Neuron (in vitro differentiated cells): Measurements from ENCODE around the gene FAH.
"Not testable (repeated sequence)": the region's sequence is repeated elsewhere in the genome, so short reads cannot be mapped to it uniquely, and the experiment has no call there.

Experiments
- H2AFZ ChIP-seq: one replicate; pipeline ENCODE4 v1.6.1; 2013; ENCODE audit warnings: low read depth, mild to moderate bottlenecking, inconsistent platforms, low read length, moderate library complexity
- H3K27me3 ChIP-seq: one replicate; pipeline ENCODE4 v1.6.1; 2013; ENCODE audit warnings: low read length; ENCODE audit not compliant: insufficient read depth
- H3K36me3 ChIP-seq: one replicate; pipeline ENCODE4 v1.6.1; 2013; ENCODE audit warnings: low read length; ENCODE audit not compliant: insufficient read depth
- H3K4me1 ChIP-seq: one replicate; pipeline ENCODE4 v1.6.1; 2013; ENCODE audit warnings: low read length; ENCODE audit not compliant: insufficient read depth
- H3K4me3 ChIP-seq: 2 replicates; pipeline ENCODE4 v1.5.1; 2013; ENCODE audit warnings: mild to moderate bottlenecking, low read length, moderate library complexity
- H3K9me3 ChIP-seq: one replicate; pipeline ENCODE4 v1.6.1; 2013; ENCODE audit warnings: low read length

Gene FAH

GRCh38 chr15:80127253-80127652 is 25.5 kb upstream of the FAH start:
- H3K36me3 ChIP-seq: peaks cover 64% of the 10 kb centered on the region
- not testable (repeated sequence) for H3K27me3 ChIP-seq, H2AFZ ChIP-seq, H3K4me1 ChIP-seq, H3K4me3 ChIP-seq, H3K9me3 ChIP-seq

GRCh38 chr15:80127911-80128310 is 24.9 kb upstream of the FAH start:
- Histone ChIP-seq H3K9me3 (peaks cover 7% of the 10 kb centered on the region), H3K27me3 (no peaks in the 10 kb centered on the region), H2AFZ (no peak overlapping the region), H3K36me3 (peaks cover 66% of the 10 kb centered on the region), H3K4me1 (no peaks in the 10 kb centered on the region), H3K4me3 (no peak overlapping the region)

GRCh38 chr15:80132382-80132781 is 20.4 kb upstream of the FAH start:
- no peaks in the 10 kb centered on the region for H3K27me3 ChIP-seq
- peaks cover 65% of the 10 kb centered on the region for H3K36me3 ChIP-seq
- no peak overlapping the region for H3K4me3 ChIP-seq
- peaks cover 3% of the 10 kb centered on the region for H3K9me3 ChIP-seq
- no peak overlapping the region for H2AFZ ChIP-seq
- H3K4me1 ChIP-seq: no peaks in the 10 kb centered on the region

- Histone ChIP-seq H3K27me3 (no peaks in the 10 kb centered on the region), H2AFZ (no peak overlapping the region), H3K9me3 (no peaks in the 10 kb centered on the region), H3K4me3 (no peak overlapping the region), H3K36me3 (peaks cover 33% of the 10 kb centered on the region), H3K4me1 (peaks cover 1% of the 10 kb centered on the region)
These were observed 15.9 kb upstream of the FAH start for GRCh38 chr15:80136854-80137253.

- Histone ChIP-seq H2AFZ (no peak overlapping the region), H3K27me3 (no peaks in the 10 kb centered on the region), H3K9me3 (no peaks in the 10 kb centered on the region), H3K4me3 (no peak overlapping the region), H3K36me3 (peaks cover 20% of the 10 kb centered on the region), H3K4me1 (peaks cover 1% of the 10 kb centered on the region)
These were observed 13.8 kb upstream of the FAH start for GRCh38 chr15:80138961-80139360.

GRCh38 chr15:80140909-80141308 is 11.9 kb upstream of the FAH start:
- H3K4me3 ChIP-seq: no peak overlapping the region
- H3K36me3 ChIP-seq: peaks cover 7% of the 10 kb centered on the region

GRCh38 chr15:80141916-80142598 is 10.7 kb upstream of the FAH start:
- Histone ChIP-seq H3K36me3 (peaks cover 2% of the 10 kb centered on the region), H2AFZ (no peak overlapping the region)

More at GRCh38 chr15:80140909-80141308, 11.9 kb upstream of the FAH start:
- Histone ChIP-seq H3K9me3 (no peaks in the 10 kb centered on the region), H3K4me1 (peaks cover 1% of the 10 kb centered on the region), H3K27me3 (no peaks in the 10 kb centered on the region), H2AFZ (no peak overlapping the region)

GRCh38 chr15:80142646-80143045 is 10.2 kb upstream of the FAH start:
- no peaks in the 10 kb centered on the region for H3K36me3 ChIP-seq
- no peak overlapping the region for H3K4me3 ChIP-seq
- H2AFZ ChIP-seq: no peak overlapping the region
- H3K27me3 ChIP-seq: no peaks in the 10 kb centered on the region
- H3K4me1 ChIP-seq: peaks cover 1% of the 10 kb centered on the region
- no peaks in the 10 kb centered on the region for H3K9me3 ChIP-seq

More at GRCh38 chr15:80141916-80142598, 10.7 kb upstream of the FAH start:
- Histone ChIP-seq H3K4me1 (peaks cover 1% of the 10 kb centered on the region), H3K27me3 (no peaks in the 10 kb centered on the region), H3K9me3 (no peaks in the 10 kb centered on the region), H3K4me3 (no peak overlapping the region)

- Histone ChIP-seq H3K4me3 (no peak overlapping the region), H3K9me3 (no peaks in the 10 kb centered on the region), H2AFZ (no peak overlapping the region), H3K36me3 (no peaks in the 10 kb centered on the region), H3K4me1 (peaks cover 17% of the 10 kb centered on the region), H3K27me3 (no peaks in the 10 kb centered on the region)
These were observed 1.7 kb upstream of the FAH start for GRCh38 chr15:80151148-80151547.

GRCh38 chr15:80151576-80151975 is 1.2 kb upstream of the FAH start:
- H3K9me3 ChIP-seq: no peaks in the 10 kb centered on the region
- no peak overlapping the region for H2AFZ ChIP-seq
- H3K36me3 ChIP-seq: no peaks in the 10 kb centered on the region
- H3K4me1 ChIP-seq: peaks cover 17% of the 10 kb centered on the region
- no peaks in the 10 kb centered on the region for H3K27me3 ChIP-seq
- no peak overlapping the region for H3K4me3 ChIP-seq

- H3K27me3 ChIP-seq: no peaks in the 10 kb centered on the region
- H3K36me3 ChIP-seq: no peaks in the 10 kb centered on the region
- H3K4me3 ChIP-seq: peak overlapping the region; percentile 52
- H3K4me1 ChIP-seq: peaks cover 17% of the 10 kb centered on the region
- no peaks in the 10 kb centered on the region for H3K9me3 ChIP-seq
- H2AFZ ChIP-seq: no peak overlapping the region
These were observed 461 bp upstream of the FAH start for GRCh38 chr15:80152180-80152895.

GRCh38 chr15:80153900-80154299 is 1.1 kb downstream of the FAH start:
- no peaks in the 10 kb centered on the region for H3K36me3 ChIP-seq
- H3K27me3 ChIP-seq: no peaks in the 10 kb centered on the region
- H2AFZ ChIP-seq: peak overlapping the region; percentile 58
- peaks cover 17% of the 10 kb centered on the region for H3K4me1 ChIP-seq
- H3K9me3 ChIP-seq: no peaks in the 10 kb centered on the region
- peak overlapping the region; percentile 52 for H3K4me3 ChIP-seq

GRCh38 chr15:80154336-80154735 is 1.5 kb downstream of the FAH start:
- H3K4me1 ChIP-seq: peaks cover 17% of the 10 kb centered on the region
- no peaks in the 10 kb centered on the region for H3K36me3 ChIP-seq
- peak overlapping the region; percentile 52 for H3K4me3 ChIP-seq
- H3K27me3 ChIP-seq: no peaks in the 10 kb centered on the region
- H3K9me3 ChIP-seq: no peaks in the 10 kb centered on the region
- no peak overlapping the region for H2AFZ ChIP-seq
